ENCODE measurements around the gene TMEM269. TPM values are rescaled to one million over a fixed set of nuclear protein-coding genes. Genes with fewer than 3 reads are reported as not detected.

Gene TMEM269
- total RNA-seq, 1 experiment from 2014 or later = 0.28 TPM

DNA sequence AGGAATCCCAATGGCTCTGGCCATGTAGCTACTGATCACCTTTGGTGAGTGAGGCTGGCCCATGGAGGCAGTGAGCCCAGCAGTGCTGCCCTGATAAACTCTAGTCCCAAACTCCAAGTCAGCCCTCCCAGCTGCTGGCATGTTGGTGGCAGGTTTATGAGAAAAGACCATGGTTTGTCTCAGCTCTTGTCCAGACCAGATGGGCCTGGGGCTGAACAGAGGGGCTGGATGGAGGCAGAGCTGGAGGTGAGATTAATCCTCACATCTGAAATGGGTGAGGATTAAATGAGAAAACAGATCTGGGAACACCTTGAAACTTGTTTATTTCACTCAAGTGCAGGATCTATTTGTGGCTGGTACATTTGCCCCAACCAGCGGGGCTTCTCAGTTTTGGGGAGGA is 3.2 kb downstream of the TMEM269 start:
- no peaks in the 10 kb centered on the region for H3K79me2 ChIP-seq (ENCODE audit: low read depth)
- ChIA-PET CTCF (interaction anchor here (0.5 kb wide), 1 partner anchor 52 kb away, joined by 3 read pairs; no protein-coding TSS in a partner anchor), POLR2A (ENCODE audit: unreplicated experiment) (no interaction called here)
- intact Hi-C loops (cut with micrococcal nuclease; ENCODE audit: unreplicated experiment) = no loop called here
- no TSS peak for BruUV-seq (replicated peaks)
- no peak overlapping the region for H3K4me3 ChIP-seq
- H2AFZ ChIP-seq = no peak overlapping the region
- no peaks in the 10 kb centered on the region for H3K36me3 ChIP-seq (ENCODE audit: low read depth)
- no peaks in the 10 kb centered on the region for H3F3A ChIP-seq (ENCODE audit: insufficient read depth, low read depth)
- no peak for DNase-seq
- TF ChIP-seq EZH2 (IDR thresholded peaks at IDR 0.05; ENCODE audit: low read depth) = no peak
- TF ChIP-seq, protein P1, sequence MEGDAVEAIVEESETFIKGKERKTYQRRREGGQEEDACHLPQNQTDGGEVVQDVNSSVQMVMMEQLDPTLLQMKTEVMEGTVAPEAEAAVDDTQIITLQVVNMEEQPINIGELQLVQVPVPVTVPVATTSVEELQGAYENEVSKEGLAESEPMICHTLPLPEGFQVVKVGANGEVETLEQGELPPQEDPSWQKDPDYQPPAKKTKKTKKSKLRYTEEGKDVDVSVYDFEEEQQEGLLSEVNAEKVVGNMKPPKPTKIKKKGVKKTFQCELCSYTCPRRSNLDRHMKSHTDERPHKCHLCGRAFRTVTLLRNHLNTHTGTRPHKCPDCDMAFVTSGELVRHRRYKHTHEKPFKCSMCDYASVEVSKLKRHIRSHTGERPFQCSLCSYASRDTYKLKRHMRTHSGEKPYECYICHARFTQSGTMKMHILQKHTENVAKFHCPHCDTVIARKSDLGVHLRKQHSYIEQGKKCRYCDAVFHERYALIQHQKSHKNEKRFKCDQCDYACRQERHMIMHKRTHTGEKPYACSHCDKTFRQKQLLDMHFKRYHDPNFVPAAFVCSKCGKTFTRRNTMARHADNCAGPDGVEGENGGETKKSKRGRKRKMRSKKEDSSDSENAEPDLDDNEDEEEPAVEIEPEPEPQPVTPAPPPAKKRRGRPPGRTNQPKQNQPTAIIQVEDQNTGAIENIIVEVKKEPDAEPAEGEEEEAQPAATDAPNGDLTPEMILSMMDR (conservative IDR thresholded peaks at IDR 0.05) = no peak
- no peaks in the 10 kb centered on the region for H3K27me3 ChIP-seq (ENCODE audit: insufficient read depth, low read depth)
- no peak overlapping the region for H3K4me2 ChIP-seq
- H3K9me3 ChIP-seq (ENCODE audit: insufficient read depth, low read depth) = no peaks in the 10 kb centered on the region
- no peak overlapping the region for H3K27ac ChIP-seq
- H3K9me2 ChIP-seq (ENCODE audit: insufficient read depth) = no peaks in the 10 kb centered on the region; the same call in 1 of the 2 replicates
- no peaks in the 10 kb centered on the region for H3K4me1 ChIP-seq (replicated peaks; ENCODE audit: insufficient read depth)
- H4K20me1 ChIP-seq (ENCODE audit: insufficient read depth) = no peaks in the 10 kb centered on the region

DNA sequence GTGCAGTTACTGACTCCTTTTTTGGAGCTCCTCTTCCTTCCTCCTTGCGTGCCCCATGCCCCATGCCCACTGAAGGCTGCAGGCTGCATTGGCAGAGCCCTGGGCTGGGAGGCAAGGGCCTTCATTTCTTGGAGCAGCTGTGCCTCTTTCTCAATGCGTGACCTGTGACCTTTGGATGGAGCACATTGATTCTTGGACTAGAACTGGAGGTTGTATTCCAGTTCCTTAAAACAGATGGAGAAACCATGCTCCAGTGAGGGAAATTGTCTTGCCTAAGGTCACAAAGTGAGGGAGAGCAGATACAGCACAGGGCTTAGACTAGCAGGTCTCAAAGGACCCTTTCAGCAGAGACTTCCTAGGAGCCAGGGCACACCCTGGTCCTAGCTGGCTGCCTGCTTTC is 9.0 kb downstream of the TMEM269 start:
- no peak for TF ChIP-seq EZH2 (IDR thresholded peaks at IDR 0.05; ENCODE audit: low read depth)
- TF ChIP-seq, protein P1 (conservative IDR thresholded peaks at IDR 0.05) = no peak
- Histone ChIP-seq H3K9me2 (ENCODE audit: insufficient read depth) (no peaks in the 10 kb centered on the region; the same call in 1 of the 2 replicates), H3F3A (ENCODE audit: insufficient read depth, low read depth) (no peaks in the 10 kb centered on the region), H3K36me3 (ENCODE audit: low read depth) (no peaks in the 10 kb centered on the region), H3K27ac (no peak overlapping the region), H3K27me3 (ENCODE audit: insufficient read depth, low read depth) (no peaks in the 10 kb centered on the region), H3K4me2 (no peak overlapping the region), H3K79me2 (ENCODE audit: low read depth) (no peaks in the 10 kb centered on the region), H3K4me1 (replicated peaks; ENCODE audit: insufficient read depth) (no peaks in the 10 kb centered on the region), H2AFZ (no peak overlapping the region), H4K20me1 (ENCODE audit: insufficient read depth) (no peaks in the 10 kb centered on the region), H3K9me3 (ENCODE audit: insufficient read depth, low read depth) (no peaks in the 10 kb centered on the region), H3K4me3 (no peak overlapping the region)
- no peak for DNase-seq
- ChIA-PET POLR2A (ENCODE audit: unreplicated experiment) (no interaction called here), CTCF (no interaction called here)
- no TSS peak for BruUV-seq (replicated peaks)
- intact Hi-C loops (cut with micrococcal nuclease; ENCODE audit: unreplicated experiment) = no loop called here

DNA sequence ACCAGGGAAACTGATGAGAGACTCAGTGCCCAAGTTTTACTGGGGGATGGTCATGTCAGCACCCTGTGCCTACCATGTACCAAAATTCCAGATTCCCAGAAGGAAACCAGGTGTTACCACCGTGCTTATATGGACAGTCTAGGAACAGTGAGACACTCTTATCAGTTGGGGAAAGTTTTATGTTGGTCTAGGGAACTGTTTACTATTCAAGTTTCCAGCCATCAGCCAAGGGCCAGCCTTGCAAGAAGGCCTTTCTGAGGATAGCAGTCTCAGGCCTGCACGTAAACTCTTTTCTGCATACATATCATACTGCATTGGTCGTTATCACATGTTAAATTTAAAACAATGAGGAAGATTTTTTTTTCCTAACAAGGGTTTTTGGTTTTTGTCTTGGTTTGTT is 12.6 kb downstream of the TMEM269 start:
- no peaks in the 10 kb centered on the region for H3K36me3 ChIP-seq (ENCODE audit: low read depth)
- H4K20me1 ChIP-seq (ENCODE audit: insufficient read depth) = no peaks in the 10 kb centered on the region
- H3K79me2 ChIP-seq (ENCODE audit: low read depth) = no peaks in the 10 kb centered on the region
- no peak overlapping the region for H3K27ac ChIP-seq
- no peak overlapping the region for H3K4me3 ChIP-seq
- H2AFZ ChIP-seq = no peak overlapping the region
- H3K4me1 ChIP-seq (replicated peaks; ENCODE audit: insufficient read depth) = no peaks in the 10 kb centered on the region
- TF ChIP-seq, protein P1 (conservative IDR thresholded peaks at IDR 0.05) = no peak
- no peak for TF ChIP-seq EZH2 (IDR thresholded peaks at IDR 0.05; ENCODE audit: low read depth)
- no peaks in the 10 kb centered on the region for H3K27me3 ChIP-seq (ENCODE audit: insufficient read depth, low read depth)
- no peaks in the 10 kb centered on the region for H3K9me3 ChIP-seq (ENCODE audit: insufficient read depth, low read depth)
- intact Hi-C loops (cut with micrococcal nuclease; ENCODE audit: unreplicated experiment) = no loop called here
- BruUV-seq (replicated peaks) = no TSS peak
- no peaks in the 10 kb centered on the region for H3K9me2 ChIP-seq (ENCODE audit: insufficient read depth)
- CTCF ChIA-PET = interaction anchor here (0.6 kb wide), 1 partner anchor 193 kb away, joined by 3 read pairs; no protein-coding TSS in a partner anchor
- H3K4me2 ChIP-seq = no peak overlapping the region
- DNase-seq = no peak
- H3F3A ChIP-seq (ENCODE audit: insufficient read depth, low read depth) = no peaks in the 10 kb centered on the region
- POLR2A ChIA-PET (ENCODE audit: unreplicated experiment) = interaction anchor here (0.5 kb wide), 1 partner anchor 15 kb away, joined by 9 read pairs; no protein-coding TSS in a partner anchor
